GM18951 (cell line): Measurements from ENCODE around the gene TTC7B.

Source experiments
- POLR2A ChIP-seq: IDR thresholded peaks from 4 replicates; pipeline ENCODE4 v1.6.1; 2011; ENCODE audit warnings: mild to moderate bottlenecking; ENCODE audit not compliant: insufficient read length, insufficient read depth; ENCODE audit errors: extremely low read depth
- in situ Hi-C: fragments of 300-500 bp; cut with MboI; formaldehyde crosslinking; loops from one replicate; pipeline ENCODE4 v1.12.0; 2022; ENCODE audit warnings: low sequenced_read_pairs, mixed read lengths, inconsistent platforms; ENCODE audit not compliant: unreplicated experiment

Gene TTC7B

GRCh38 chr14:90499908-90500664 lies 316.1 kb downstream of the TTC7B start:
- TF ChIP-seq POLR2A: no peak
- in situ Hi-C loops: no loop called here

GRCh38 chr14:90499121-90499520 lies 317.1 kb downstream of the TTC7B start:
- in situ Hi-C loops: no loop called here
- no peak for TF ChIP-seq POLR2A

- TF ChIP-seq POLR2A: no peak
- in situ Hi-C loops: no loop called here
These were observed 318.0 kb downstream of the TTC7B start for GRCh38 chr14:90498198-90498597.

GRCh38 chr14:90496379-90496778 lies 319.9 kb downstream of the TTC7B start:
- in situ Hi-C loops: no loop called here
- TF ChIP-seq POLR2A: no peak

GRCh38 chr14:90495357-90496276 lies 320.6 kb downstream of the TTC7B start:
- in situ Hi-C loops: no loop called here
- TF ChIP-seq POLR2A: no peak

- in situ Hi-C loops: no loop called here
- no peak for TF ChIP-seq POLR2A
These were observed 324.2 kb downstream of the TTC7B start for GRCh38 chr14:90491911-90492531.

GRCh38 chr14:90491221-90491885 lies 324.9 kb downstream of the TTC7B start:
- in situ Hi-C loops: no loop called here
- no peak for TF ChIP-seq POLR2A

GRCh38 chr14:90490720-90491050 lies 325.5 kb downstream of the TTC7B start:
- no peak for TF ChIP-seq POLR2A
- in situ Hi-C loops: no loop called here

- no peak for TF ChIP-seq POLR2A
- in situ Hi-C loops: no loop called here
These were observed 326.1 kb downstream of the TTC7B start for GRCh38 chr14:90489916-90490719.

- in situ Hi-C loops: no loop called here
- no peak for TF ChIP-seq POLR2A
These were observed 326.9 kb downstream of the TTC7B start for GRCh38 chr14:90489306-90489705.

- in situ Hi-C loops: no loop called here
- no peak for TF ChIP-seq POLR2A
These were observed 328.0 kb downstream of the TTC7B start for GRCh38 chr14:90488256-90488655.

GRCh38 chr14:90487462-90487861 lies 328.8 kb downstream of the TTC7B start:
- TF ChIP-seq POLR2A: no peak

GRCh38 chr14:90487031-90487430 lies 329.2 kb downstream of the TTC7B start:
- in situ Hi-C loops: no loop called here

More at GRCh38 chr14:90487462-90487861, 328.8 kb downstream of the TTC7B start:
- in situ Hi-C loops: no loop called here

More at GRCh38 chr14:90487031-90487430, 329.2 kb downstream of the TTC7B start:
- TF ChIP-seq POLR2A: no peak
